ENCODE results near the gene AIFM3.
"Not testable (repeated sequence)": the region's sequence is repeated elsewhere in the genome, so short reads cannot be mapped to it uniquely, and the experiment has no call there.

AIFM3 gene

DNA sequence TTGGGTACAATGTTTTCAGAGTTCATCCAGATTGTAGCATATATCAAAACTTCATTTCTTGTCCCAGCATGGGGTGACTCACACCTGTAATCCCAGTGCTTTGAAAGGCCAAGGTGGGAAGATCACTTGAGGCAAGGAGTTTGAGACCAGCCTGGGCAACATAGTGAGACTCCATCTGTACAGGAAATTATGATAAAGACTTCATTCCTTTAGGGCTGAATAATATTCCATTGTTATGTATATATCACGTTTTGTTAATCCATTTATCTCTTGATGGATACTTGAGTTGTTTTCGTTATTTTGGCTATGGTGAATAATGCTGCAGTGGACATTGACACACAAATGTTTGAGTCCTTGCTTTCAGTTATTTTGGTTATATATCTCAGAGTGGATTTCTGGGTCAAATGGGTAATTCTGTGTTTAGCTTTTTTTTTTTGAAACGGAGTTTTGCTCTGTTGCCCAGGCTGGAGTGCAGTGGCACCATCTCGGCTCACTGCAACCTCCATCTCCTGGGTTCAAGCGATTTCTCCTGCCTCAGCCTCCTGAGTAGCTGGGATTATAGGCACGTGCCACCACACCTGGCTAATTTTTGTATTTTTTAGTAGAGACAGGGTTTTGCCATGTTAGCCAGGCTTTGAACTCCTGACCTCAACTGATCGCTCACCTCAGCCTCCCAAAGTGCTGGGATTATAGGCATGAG lies 24.7 kb upstream of the AIFM3 start:
- not testable (repeated sequence) for DNase-seq

DNA sequence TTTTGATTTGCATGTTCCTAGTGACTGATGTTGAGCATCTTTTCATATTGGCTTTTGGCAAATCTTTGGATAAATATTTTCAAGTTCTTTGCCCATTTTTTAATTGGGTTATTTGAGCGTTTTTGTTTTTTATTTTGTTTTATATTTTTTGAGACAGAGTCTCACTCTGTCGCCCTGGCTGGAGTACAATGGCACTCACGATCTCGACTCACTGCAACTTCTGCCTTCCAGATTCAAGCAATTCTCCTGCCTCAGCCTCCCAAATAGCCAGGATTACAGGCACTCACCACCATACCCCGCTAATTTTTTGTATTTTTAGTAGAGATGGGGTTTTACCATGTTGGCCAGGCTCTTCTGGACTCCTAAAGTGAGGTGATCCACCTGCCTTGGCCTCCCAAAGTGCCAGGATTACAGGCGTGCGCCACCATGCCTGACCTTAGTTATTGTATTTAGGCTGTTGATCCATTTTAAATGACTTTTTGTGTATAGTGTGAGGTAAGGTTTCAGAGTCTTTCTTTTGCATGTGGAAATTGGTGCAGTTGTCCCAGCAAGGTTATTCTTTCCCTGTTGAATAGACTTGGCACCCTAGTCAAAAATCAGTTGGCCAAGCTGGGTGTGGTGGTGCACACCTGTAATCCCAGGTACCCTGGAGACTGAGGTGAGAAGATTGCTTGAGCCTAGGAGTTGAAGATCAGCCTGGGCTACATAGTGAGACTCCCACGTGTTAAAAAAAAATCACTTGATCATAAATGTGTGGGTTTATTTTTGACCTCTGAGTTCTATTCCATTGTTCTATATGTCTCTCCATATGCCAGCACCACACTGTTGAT lies 23.7 kb upstream of the AIFM3 start:
- DNase-seq: no peak

DNA sequence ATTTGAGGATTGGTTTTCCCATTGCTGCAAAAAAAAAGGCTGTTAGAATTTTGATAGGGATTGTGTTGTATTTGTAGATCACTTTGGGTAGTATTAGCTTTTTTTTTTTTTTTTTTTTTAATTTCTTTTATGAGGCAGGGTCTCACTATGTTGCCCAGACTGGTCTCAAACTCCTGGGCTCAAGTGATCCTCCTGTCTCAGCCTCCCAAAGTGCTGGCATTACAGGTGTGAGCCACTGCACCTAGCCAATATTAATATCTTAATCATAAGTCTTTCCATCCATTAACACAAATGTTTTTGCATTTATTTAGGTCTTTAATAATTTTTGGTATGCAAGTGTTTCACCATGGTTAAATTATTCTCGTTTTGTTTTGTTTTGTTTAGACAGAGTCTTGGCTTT lies 23.0 kb upstream of the AIFM3 start:
- no peak for DNase-seq

GRCh38 chr22:20945578-20945934 lies 21.5 kb upstream of the AIFM3 start:
- no peak for DNase-seq

DNA sequence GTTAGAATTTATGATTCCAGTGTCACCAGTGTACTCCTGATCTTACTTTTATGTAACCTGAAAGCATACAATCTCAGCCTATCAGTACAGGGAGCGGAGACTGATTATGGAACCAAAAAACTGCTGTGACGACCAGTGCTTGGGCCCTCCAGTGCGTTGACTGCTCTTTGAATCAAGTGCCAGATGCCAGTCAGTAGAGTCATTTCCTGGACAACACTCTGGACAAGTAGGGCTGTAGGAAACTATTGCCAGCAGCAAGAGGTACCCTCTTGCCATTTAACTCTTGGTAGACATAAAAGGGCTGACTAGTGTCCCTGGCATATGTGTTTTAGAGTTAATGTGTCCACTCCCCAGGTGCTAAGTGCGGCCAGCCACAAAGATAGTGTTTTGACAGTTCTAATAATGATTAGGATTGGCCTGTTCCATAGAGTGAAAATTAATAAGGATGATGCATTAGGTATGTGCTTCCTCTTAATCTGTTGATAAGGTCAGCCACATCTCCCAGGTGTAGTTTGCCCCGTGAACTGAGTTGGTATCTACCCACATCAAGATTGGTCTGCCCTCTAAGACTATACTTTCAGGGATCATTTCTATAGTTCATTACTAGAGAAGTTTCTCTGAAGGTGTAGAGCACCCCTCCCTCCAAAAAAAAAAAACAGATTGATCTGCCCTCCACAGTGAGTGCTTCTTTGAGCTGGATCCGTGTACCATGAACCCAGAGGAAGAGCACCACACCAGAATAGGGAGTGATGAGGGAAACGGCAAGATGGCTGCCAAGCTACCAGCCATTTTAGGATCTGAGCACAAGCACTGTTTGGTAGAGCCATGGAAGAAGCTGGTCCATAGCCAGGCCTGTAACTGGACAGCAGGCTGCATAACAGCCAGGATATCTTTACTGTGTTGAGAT lies 20.7 kb upstream of the AIFM3 start:
- no peak for DNase-seq

DNA sequence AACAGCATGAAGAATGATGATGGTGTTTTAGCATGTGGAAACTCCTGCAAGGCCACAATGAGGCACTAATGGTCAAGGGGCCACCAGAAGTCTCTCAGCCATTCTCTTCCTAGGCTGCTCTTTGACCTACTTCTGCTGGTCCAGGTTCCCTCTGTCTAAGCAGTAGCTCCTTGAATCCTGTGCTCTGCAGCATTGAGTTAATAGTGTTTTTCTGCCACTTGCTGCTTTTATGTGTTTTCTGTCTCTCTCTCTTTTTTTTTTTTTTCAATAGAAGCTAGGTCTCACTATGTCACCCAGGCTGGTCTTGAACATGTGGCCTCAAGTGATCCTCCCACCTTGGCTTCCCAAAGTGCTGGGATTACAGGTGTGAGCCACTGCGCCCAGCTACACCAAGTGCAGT lies 20.1 kb upstream of the AIFM3 start:
- DNase-seq: no peak

GRCh38 chr22:20948450-20948849 lies 18.6 kb upstream of the AIFM3 start:
- DNase-seq: no peak

GRCh38 chr22:20948989-20949388 lies 18.1 kb upstream of the AIFM3 start:
- DNase-seq: no peak

DNA sequence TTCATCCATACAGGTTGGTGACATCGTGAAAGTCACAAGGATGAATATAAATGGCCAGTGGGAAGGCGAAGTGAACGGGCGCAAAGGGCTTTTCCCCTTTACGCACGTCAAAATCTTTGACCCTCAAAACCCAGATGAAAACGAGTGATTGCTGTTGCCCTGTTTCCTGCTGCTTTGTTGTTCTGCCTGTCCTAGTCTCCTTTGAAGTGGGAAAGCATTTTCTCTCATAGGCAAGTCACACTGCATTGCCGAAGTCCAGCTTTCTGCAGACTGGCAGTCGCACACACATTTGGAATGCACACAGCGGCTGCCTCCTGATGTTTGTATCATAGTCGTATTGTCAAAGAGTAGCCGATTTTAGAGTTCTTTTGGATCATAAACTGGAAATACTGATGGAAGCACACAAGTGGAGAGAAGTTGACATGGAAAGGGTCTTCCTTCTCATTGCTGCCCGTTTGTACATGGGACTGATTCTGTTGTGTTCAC lies 17.3 kb upstream of the AIFM3 start:
- DNase-seq: no peak

DNA sequence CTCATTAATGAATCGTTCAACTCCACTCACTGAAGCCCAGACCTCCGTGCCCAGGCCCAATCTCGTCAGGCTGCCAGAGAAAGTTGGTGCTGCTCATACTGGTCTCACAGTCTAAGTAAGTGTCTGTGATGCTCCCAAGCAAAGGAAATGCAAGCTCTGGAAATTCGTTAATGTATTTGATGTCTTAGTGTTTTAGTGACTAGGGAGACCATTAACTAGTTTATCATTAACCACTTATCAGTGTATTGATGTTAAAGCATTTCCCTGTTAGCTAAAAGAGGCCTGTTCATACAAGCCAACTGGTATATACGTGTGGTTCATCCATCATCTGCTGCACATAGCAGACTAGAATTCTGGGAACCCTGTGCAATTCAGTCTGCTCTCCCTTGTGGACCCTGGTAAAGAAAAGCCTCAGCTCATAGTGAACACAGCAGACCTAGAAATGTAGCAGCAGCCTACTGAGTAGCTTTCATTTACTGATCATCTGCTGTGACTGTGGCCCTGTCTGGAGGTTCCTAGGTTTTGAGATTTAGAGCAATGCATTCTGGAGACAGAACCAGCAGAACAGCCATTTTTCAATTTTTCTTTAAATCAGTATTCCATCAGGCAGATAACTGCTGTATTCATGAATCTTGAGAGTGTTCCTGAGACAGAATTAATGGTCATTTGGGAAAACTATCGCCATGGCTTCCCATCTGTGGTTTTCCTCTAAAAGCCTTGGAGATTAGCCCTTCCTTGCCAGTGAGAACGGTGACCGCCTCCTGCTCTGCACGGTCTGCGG lies 15.7 kb upstream of the AIFM3 start:
- no peak for DNase-seq

- no peak for DNase-seq
Measured at GRCh38 chr22:20951932-20952380, 15.1 kb upstream of the AIFM3 start.

DNA sequence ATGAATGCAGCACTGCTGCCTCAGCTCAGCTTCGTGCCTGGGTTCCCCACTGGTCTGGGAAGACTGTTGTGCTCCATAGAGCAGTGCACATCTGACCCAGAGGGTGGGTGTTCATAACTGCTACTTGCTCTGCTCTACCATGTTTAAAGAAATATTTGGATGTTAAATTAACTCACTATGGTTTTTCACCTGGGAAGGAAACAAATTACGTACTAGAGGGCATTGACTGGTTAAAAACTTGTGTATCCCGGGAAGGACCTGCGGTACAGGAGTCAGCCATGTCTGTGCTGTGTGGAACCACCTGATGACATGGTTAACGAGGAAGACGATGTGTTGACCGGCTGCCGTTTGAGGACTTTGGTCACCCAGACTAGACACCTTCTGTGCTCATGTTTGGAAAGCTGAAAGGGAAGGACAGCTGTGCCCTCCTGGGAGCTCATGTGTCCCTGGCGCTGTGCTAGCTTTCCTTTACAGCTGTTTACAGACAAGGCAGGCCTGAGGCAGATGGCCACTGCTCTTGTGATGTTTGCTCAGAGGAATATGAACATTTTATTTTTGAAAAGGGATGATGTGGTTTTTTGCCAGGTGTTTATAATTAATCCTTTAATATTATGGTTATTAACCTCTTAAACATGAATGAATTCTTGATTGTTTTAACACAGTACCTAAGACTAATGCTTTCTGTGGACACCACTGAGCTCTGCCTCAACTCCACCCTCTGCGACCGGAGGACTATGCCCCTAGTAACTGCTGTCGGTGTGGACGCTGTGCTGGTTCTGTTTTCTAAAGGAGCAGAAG lies 14.3 kb upstream of the AIFM3 start:
- no peak for DNase-seq

DNA sequence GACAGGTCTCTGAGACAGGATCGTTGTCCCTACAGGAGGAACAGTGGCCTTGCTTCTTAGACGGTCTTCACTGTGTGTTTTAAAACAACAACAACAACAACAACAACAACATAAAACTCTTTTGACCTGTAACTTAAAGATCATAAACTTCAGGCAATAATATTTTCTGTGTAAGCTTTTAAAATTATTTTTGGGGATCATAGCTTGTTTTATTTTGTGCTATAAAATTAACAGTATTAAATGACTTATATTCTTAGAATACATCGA lies 13.8 kb upstream of the AIFM3 start:
- no peak for DNase-seq

DNA sequence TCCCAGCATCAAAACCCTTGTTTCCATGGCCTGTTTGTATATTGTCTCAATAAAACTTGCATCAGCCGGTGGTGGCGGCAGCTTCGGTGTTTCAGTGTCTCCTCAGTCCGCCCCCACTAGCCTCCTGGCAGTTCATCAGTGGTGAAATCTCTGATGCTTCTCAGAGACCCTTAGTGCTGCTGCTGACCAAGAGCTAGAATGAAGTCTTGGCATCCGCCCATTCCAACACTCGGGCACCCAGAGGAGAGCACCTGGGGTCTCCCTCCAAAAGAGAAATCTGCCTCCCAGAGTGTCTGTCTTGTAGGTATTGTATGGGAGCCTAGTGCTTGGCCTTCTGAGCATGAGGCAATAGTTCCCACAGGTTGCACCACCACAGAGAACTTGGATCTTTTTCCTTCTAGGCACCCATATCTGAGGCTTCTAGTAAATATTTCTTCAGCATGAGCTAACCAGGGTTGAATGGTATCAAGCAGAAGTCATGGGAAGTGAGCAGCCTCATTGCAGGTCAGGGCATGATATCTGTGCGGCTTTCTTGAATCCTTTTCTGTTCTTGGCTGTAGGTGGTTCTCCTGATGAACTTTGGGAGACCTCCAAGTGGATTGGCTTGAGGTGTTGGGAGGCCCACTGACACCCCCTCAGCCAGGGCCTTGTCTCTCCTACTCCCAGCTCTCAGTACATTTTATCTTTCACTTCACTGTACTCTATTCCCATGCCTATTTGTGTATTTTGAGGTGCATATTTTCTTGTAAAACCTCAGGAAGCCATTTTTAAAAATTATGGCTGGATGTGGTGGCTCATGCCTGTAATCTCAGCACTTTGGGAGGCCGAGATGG lies 13.2 kb upstream of the AIFM3 start:
- DNase-seq: no peak

GRCh38 chr22:20955548-20955947 lies 11.5 kb upstream of the AIFM3 start:
- no peak for DNase-seq

- DNase-seq: no peak
Measured at GRCh38 chr22:20956258-20957101, 10.6 kb upstream of the AIFM3 start.

DNA sequence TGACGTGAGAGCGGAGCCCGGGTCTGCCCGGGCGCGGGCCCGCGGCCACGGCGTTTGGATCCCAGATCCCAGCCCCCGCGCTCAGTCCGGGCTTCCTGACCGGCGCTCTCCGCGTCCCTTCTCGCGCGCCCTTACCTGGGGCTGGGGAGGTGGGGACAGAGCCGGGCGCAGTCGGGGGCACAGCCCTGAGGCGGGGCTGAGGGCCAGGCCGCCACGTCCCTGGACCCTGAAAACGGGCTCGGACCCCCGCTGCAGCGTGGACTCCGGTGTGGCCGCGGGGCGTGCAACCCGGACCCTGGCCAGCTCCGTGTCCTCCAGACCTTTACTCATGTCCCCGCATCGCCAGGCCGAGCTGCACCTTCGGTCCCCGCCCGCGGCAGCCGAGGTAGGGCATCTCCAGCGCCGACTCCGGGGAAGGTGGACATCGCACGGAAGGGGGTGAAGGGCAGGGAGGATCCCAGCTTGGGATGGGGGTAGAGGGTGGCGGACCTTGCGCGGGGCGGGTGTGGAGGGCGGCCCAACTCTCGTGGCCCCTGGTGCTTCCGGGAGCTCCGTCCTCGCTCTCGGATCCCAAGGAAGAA lies 9.9 kb upstream of the AIFM3 start:
- DNase-seq: no peak

DNA sequence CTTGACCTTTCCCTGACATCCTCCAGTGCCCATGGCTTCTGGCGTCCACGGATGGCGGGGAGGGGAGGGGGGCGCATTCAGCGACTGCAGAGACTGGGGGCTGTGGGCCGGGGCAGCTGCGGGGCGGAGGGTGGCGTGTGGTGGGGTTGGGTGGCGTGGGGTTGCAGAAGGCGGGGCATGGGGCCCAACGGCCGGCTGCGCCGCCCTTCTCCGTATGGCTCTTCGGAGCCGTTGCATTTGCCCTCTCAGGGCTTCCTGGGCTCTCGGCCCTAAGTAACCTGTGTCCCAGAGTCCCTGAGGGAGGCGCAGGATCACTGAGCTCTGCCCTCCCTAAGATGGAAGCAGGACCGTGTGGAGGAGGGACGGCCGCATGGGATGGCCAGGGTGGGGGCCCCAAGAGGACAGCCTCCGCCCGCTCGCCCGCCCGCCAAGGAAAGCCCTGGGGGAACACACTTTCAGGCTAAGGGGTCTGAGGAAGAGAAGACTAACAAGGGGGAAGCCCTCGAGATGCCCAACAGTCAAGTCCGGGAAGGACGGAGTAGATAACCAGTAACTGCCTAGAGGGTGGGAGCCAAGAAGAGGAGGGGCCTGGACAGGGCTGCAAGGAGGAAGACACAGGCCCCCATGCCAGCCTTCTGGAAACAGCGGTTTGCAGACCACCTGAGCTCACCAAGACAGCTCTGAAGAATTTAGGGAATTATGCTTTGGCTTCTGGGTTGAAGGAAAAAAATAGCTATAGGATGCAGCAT lies 9.2 kb upstream of the AIFM3 start:
- no peak for DNase-seq

Data from NCI-H1694 (cell line).